ENCODE data around the gene TMEM145.

The TMEM145 gene

DNA sequence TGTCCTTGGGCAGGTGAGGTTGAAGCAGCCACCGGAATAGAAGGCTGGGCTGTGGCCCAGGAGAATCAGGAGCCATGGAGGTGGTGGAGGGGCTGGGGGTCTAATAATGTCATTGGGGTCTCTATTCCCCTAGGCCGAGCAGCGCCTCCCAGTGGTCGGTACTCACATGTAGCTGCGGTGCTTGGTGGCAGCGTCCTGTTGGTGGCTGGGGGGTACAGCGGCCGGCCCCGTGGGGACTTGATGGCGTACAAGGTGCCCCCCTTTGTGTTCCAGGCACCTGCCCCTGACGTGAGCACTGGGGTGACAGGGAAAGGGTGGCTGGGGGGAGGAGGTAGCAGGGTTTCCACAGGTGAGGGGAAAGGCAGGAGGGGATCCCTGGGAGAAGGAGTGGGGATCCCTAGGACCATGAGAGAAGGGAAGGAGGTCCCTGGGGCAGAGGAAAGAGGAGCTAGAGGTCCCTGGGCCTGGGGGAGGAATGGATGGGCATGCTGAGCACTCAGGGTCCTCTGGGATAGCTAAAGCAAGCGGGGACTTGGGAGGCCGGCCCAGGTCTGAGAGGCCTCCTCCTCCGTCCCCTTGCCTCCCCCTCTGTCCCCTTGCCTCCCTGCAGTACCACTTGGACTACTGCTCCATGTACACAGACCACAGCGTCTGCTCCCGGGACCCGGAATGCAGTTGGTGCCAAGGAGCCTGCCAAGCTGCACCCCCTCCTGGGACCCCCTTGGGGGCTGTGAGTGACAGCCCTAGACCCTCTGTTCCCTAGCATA is 30.4 kb downstream of the TMEM145 start:
- CTCF ChIA-PET, result interaction anchor here (1.2 to 1.4 kb wide), 3 partner anchors 12 to 29 kb away, joined by 3 to 7 read pairs (median 4); no protein-coding TSS in a partner anchor
- DNase-seq (ENCODE audit: low read depth, low spot score), result no peak
- POLR2A ChIA-PET, result no interaction called here
- no peak overlapping the region for H3K4me3 ChIP-seq (ENCODE audit: low read depth, low read length)
- TF ChIP-seq, protein P1, sequence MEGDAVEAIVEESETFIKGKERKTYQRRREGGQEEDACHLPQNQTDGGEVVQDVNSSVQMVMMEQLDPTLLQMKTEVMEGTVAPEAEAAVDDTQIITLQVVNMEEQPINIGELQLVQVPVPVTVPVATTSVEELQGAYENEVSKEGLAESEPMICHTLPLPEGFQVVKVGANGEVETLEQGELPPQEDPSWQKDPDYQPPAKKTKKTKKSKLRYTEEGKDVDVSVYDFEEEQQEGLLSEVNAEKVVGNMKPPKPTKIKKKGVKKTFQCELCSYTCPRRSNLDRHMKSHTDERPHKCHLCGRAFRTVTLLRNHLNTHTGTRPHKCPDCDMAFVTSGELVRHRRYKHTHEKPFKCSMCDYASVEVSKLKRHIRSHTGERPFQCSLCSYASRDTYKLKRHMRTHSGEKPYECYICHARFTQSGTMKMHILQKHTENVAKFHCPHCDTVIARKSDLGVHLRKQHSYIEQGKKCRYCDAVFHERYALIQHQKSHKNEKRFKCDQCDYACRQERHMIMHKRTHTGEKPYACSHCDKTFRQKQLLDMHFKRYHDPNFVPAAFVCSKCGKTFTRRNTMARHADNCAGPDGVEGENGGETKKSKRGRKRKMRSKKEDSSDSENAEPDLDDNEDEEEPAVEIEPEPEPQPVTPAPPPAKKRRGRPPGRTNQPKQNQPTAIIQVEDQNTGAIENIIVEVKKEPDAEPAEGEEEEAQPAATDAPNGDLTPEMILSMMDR (IDR thresholded peaks at IDR 0.05; ENCODE audit: insufficient read depth, low read length, missing control alignments), result no peak

DNA sequence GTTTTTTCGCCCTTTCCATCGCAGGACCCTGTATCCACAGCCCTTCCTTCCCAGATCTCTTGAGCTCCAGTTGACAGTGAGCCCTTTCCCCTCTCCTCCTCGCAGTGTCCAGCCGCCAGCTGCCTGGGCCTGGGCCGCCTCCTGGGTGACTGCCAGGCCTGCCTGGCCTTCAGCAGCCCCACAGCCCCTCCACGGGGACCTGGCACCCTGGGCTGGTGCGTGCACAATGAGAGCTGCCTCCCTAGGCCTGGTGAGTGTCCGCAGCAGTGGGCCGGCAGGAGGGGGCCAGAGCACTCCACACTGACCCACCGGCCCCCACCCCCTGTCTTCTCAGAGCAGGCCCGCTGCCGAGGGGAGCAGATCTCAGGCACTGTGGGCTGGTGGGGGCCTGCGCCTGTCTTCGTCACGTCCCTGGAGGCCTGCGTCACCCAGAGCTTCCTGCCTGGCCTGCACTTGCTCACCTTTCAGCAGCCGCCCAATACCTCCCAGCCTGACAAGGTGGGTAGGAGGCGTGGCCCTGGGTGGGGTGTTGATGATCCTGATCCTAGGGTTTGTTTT is 31.3 kb downstream of the TMEM145 start:
- DNase-seq (ENCODE audit: low read depth, low spot score), result no peak
- no peak overlapping the region for H3K4me3 ChIP-seq (ENCODE audit: low read depth, low read length)
- ChIA-PET CTCF (interaction anchor here (1.1 kb wide), 1 partner anchor 185 kb away, joined by 3 read pairs; no protein-coding TSS in a partner anchor), POLR2A (no interaction called here)
- TF ChIP-seq, protein P1 (IDR thresholded peaks at IDR 0.05; ENCODE audit: insufficient read depth, low read length, missing control alignments), result no peak

DNA sequence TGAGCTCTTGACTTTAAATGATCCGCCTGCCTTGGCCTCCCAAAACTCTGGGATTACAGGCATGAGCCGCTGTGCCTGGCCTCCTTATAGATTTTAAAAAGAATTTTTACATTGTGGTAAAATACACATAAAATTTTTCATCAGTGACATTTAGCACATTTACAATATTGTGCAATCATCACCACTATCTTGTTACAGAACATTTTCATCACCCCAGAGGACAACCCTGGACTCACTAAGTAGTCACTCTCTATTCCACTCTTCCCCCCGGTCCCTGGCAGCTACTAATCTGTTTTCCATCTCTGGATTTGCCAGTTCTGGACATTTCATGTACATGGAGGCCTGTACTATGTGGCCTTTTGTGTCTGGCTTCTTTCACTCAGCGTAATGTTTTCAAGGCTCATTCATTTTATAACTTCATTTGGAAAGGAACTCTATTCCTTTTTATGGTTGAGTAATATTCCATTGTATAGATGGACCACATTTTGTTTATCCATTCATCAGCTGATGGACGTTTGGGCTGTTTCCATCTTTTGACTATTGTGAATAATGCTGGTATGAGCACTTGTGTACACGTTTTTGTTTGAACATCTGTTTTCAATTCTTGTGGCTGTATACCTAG is 32.2 kb downstream of the TMEM145 start:
- CTCF ChIA-PET, result interaction anchor here (1.1 kb wide), 1 partner anchor 184 kb away, joined by 3 read pairs; no protein-coding TSS in a partner anchor
- H3K4me3 ChIP-seq (ENCODE audit: low read depth, low read length), result no peak overlapping the region
- TF ChIP-seq, protein P1 (IDR thresholded peaks at IDR 0.05; ENCODE audit: insufficient read depth, low read length, missing control alignments), result no peak
- DNase-seq (ENCODE audit: low read depth, low spot score), result no peak
- POLR2A ChIA-PET, result no interaction called here

DNA sequence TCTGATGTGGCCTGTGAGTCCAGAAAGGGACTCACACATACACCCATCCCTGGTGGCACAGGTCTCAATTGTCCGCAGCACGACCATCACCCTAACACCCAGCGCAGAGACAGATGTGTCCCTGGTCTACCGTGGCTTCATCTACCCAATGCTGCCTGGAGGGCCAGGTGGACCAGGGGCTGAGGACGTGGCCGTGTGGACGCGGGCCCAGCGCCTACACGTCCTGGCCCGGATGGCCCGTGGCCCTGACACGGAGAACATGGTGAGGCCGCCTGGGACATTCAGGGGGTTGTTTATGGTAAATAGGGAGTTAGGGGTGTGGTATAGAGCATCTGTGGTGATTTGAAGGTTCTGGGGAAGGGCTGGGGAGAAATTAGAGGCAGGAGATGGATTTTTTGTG is 35.1 kb downstream of the TMEM145 start:
- no peak for DNase-seq (ENCODE audit: low read depth, low spot score)
- TF ChIP-seq, protein P1 (IDR thresholded peaks at IDR 0.05; ENCODE audit: insufficient read depth, low read length, missing control alignments), result no peak
- POLR2A ChIA-PET, result no interaction called here
- no peak overlapping the region for H3K4me3 ChIP-seq (ENCODE audit: low read depth, low read length)
- CTCF ChIA-PET, result interaction anchor here (1.9 kb wide), 1 partner anchor 53 kb away, joined by 6 read pairs; no protein-coding TSS in a partner anchor

DNA sequence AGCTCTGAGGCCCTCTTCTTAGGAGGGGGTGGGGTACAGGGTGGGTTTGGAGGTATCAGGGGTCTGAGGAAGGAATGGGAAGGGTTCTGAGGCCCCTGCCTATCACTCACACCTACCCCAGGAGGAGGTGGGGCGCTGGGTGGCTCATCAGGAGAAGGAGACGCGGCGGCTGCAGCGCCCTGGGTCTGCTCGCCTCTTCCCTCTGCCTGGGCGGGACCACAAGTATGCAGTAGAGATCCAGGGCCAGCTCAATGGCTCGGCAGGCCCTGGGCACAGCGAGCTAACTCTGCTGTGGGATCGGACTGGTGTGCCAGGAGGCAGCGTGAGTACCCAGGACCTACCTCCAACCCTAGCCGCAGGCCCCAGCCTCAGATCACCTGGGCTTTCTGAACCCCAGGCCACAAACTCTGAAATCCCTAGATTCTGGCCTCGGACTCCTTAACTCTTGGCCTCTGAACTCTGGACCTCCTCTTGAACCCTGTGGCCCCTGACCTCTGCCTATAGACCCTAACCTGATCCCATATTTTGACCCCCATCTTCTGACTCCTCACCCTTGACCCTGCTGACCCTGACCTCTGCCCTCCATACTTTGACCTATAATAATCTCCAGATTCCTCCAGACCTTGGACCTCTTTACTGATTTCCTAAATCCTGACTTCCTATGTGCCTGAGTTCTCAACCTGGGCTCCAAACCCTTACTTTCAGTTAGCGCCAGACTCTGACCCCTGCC is 36.4 kb downstream of the TMEM145 start:
- TF ChIP-seq, protein P1 (IDR thresholded peaks at IDR 0.05; ENCODE audit: insufficient read depth, low read length, missing control alignments), result no peak
- no peak overlapping the region for H3K4me3 ChIP-seq (ENCODE audit: low read depth, low read length)
- no peak for DNase-seq (ENCODE audit: low read depth, low spot score)
- ChIA-PET POLR2A (interaction anchor here (0.6 to 1.2 kb wide), 2 partner anchors 31 to 120 kb away, joined by 3 to 5 read pairs; no protein-coding TSS in a partner anchor), CTCF (no interaction called here)
